Mesothelial cell of epicardium (in vitro differentiated cells): ENCODE measurements around the gene ZNF787. TPM values are rescaled to one million over a fixed set of nuclear protein-coding genes. Genes with fewer than 3 reads are reported as not detected.

ENCODE experiments used
- DNase-seq, 2 experiments: peaks; one replicate each; pipeline ENCODE4 v3.0.0; 2021; ENCODE audit warnings: low spot score in 2 of 2; ENCODE audit not compliant: unreplicated experiment in 2 of 2
- H3K27ac Mint-ChIP-seq: 2 replicates; pipeline ENCODE4 v1.8.0; 2021; ENCODE audit warnings: mixed read lengths
- H3K27me3 Mint-ChIP-seq: 2 replicates; pipeline ENCODE4 v1.8.0; 2021; ENCODE audit warnings: low read depth, mixed read lengths
- H3K36me3 Mint-ChIP-seq: 2 replicates; pipeline ENCODE4 v1.8.0; 2021; ENCODE audit warnings: mixed read lengths
- H3K4me1 Mint-ChIP-seq: 2 replicates; pipeline ENCODE4 v1.8.0; 2021; ENCODE audit warnings: mixed read lengths
- H3K4me3 Mint-ChIP-seq: 2 replicates; pipeline ENCODE4 v1.8.0; 2021; ENCODE audit warnings: mild to moderate bottlenecking, moderate library complexity, mixed read lengths
- H3K9me3 Mint-ChIP-seq: 2 replicates; pipeline ENCODE4 v1.8.0; 2021; ENCODE audit warnings: mixed read lengths
- CTCF ChIP-seq: fragments of 200-600 bp; sonication (generic); IDR thresholded peaks from one replicate; pipeline ENCODE4 v1.5.0; 2021; ENCODE audit warnings: antibody characterized with exemption; ENCODE audit not compliant: unreplicated experiment
- total RNA-seq: library from RNA; stranded (reverse); gene quantifications from 3 replicates; pipeline ENCODE4 v1.2.1, GENCODE V29; 2021

Gene ZNF787
- total RNA-seq, 1 donor from 2014 or later = 35.5 TPM

GRCh38 chr19:56161534-56161933, 40.4 kb upstream of the ZNF787 start:
- Mint-ChIP-seq H3K9me3 (peaks cover 7% of the 10 kb centered on the region), H3K27ac (no peak overlapping the region), H3K27me3 (no peaks in the 10 kb centered on the region), H3K4me3 (no peak overlapping the region), H3K4me1 (no peaks in the 10 kb centered on the region), H3K36me3 (peaks cover 16% of the 10 kb centered on the region)
- DNase-seq = no peak
- no peak for TF ChIP-seq CTCF

GRCh38 chr19:56159622-56160271, 38.7 kb upstream of the ZNF787 start:
- Mint-ChIP-seq H3K27ac (no peak overlapping the region), H3K4me3 (no peak overlapping the region), H3K27me3 (no peaks in the 10 kb centered on the region), H3K4me1 (no peaks in the 10 kb centered on the region), H3K36me3 (peaks cover 30% of the 10 kb centered on the region), H3K9me3 (peaks cover 7% of the 10 kb centered on the region)
- no peak for TF ChIP-seq CTCF
- no peak for DNase-seq

- Mint-ChIP-seq H3K4me3 (no peak overlapping the region), H3K4me1 (no peaks in the 10 kb centered on the region), H3K9me3 (peaks cover 7% of the 10 kb centered on the region), H3K36me3 (peaks cover 33% of the 10 kb centered on the region), H3K27ac (no peak overlapping the region), H3K27me3 (no peaks in the 10 kb centered on the region)
- TF ChIP-seq CTCF = no peak
- no peak for DNase-seq
Observed at GRCh38 chr19:56159009-56159559, 38.0 kb upstream of the ZNF787 start.

- no peak for DNase-seq
- H3K36me3 Mint-ChIP-seq = peaks cover 35% of the 10 kb centered on the region
- no peak overlapping the region for H3K4me3 Mint-ChIP-seq
- H3K4me1 Mint-ChIP-seq = peaks cover 2% of the 10 kb centered on the region
- no peak for TF ChIP-seq CTCF
- H3K9me3 Mint-ChIP-seq = peaks cover 7% of the 10 kb centered on the region
- no peak overlapping the region for H3K27ac Mint-ChIP-seq
- no peaks in the 10 kb centered on the region for H3K27me3 Mint-ChIP-seq
Observed at GRCh38 chr19:56158170-56158757, 37.2 kb upstream of the ZNF787 start.

GRCh38 chr19:56156768-56157167, 35.7 kb upstream of the ZNF787 start:
- Mint-ChIP-seq H3K36me3 (peaks cover 35% of the 10 kb centered on the region), H3K4me3 (no peak overlapping the region), H3K27ac (no peak overlapping the region), H3K9me3 (peaks cover 7% of the 10 kb centered on the region), H3K27me3 (no peaks in the 10 kb centered on the region), H3K4me1 (peaks cover 5% of the 10 kb centered on the region)
- TF ChIP-seq CTCF = no peak
- no peak for DNase-seq
